Thyroid gland (tissue), 4 donors: ENCODE measurements around the gene DAB2IP. TPM values are rescaled to one million over a fixed set of nuclear protein-coding genes. Genes with fewer than 3 reads are reported as not detected.

ENCODE experiments used
- total RNA-seq, 4 donors: library from RNA; depleted of rRNA; stranded (reverse); fragments of >200 nt; gene quantifications; one replicate each; pipeline ENCODE4 v1.2.3, GENCODE V29; 2016

DAB2IP gene
- total RNA-seq, 4 donors from 2014 or later, result 26.0 to 48.5 (median 38.2) TPM

Other genes starting within 250 kb of the DAB2IP start
- gene GGTA1, start 151.8 kb upstream of the DAB2IP start, total RNA-seq, result 10 to 100 TPM in 2 of 4 donors, 1 to 10 TPM in 2; 5.5 to 18.4 (median 7.9) TPM